LHCN-M2 (cell line): ENCODE measurements around the gene SMIM9. TPM values are rescaled to one million over a fixed set of nuclear protein-coding genes. Genes with fewer than 3 reads are reported as not detected.

Experiments
- DNase-seq: peaks from one replicate; pipeline ENCODE4 v3.0.0-alpha.2; 2012; ENCODE audit warnings: low read depth
- total RNA-seq: library from RNA; depleted of rRNA; stranded (reverse); fragments of >200 nt; gene quantifications from 2 replicates; pipeline ENCODE4 v1.2.3, GENCODE V29; 2014; rRNA removed

SMIM9 gene
- total RNA-seq, 1 experiment from 2014 or later: not detected

DNA sequence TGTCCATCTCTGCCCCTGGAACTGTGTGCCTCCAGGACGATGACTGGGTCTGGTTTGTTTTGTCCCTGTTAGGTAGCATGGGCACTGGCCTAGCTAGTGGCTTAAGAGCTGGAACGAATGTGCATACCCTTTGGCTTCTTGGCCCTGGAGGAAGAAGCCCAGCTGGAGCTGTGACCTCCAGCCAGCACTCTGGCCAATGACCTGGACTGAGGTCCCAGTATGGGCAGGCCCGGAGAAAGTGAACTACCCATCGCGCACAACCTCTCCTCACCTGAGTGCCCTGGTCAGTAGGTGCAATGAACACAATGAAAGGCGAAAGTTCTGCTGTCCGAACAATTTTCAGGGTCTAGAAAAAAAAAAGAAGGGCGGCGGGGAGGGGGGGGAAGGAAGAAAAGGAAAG lies 53.5 kb downstream of the SMIM9 start:
- no peak for DNase-seq

DNA sequence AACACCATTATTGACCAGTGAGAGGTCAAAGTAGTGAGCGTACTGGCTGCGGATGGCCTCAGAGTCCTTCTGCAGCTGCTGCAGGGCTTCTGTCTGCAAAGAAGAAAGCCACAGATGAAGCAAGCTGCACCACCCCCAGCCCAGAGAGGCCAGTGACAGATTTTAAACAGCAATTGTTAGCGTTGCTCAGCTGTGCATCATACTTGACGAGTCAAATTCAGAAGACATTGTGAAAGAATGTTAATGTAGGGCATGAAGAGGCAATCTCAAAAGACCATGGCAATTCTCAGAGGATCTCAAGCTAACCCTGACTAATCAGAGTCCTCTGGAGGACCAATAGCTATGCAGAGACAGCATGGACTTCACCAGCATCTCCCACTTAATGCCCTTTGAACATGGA lies 55.2 kb downstream of the SMIM9 start:
- DNase-seq: peak; percentile 92

DNA sequence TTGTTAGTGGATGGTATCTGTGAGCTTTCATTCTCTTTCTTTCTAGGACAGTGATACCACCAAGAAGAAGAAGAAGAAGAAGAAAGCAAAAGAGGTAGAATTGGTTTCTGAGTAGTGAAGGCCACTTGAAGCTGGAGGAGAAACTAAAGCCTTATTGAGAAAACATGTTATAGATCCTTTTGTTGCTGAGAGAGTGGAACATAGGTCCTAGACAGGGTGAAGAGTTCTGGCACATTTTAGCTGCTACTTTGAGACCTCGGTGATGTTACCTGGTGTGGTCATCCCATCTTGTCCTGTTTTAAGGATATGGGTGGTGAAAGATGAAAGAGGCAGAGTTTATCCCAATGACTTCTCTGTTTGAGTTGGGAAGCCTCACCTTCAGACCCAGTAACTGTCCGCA lies 57.7 kb downstream of the SMIM9 start:
- no peak for DNase-seq

DNA sequence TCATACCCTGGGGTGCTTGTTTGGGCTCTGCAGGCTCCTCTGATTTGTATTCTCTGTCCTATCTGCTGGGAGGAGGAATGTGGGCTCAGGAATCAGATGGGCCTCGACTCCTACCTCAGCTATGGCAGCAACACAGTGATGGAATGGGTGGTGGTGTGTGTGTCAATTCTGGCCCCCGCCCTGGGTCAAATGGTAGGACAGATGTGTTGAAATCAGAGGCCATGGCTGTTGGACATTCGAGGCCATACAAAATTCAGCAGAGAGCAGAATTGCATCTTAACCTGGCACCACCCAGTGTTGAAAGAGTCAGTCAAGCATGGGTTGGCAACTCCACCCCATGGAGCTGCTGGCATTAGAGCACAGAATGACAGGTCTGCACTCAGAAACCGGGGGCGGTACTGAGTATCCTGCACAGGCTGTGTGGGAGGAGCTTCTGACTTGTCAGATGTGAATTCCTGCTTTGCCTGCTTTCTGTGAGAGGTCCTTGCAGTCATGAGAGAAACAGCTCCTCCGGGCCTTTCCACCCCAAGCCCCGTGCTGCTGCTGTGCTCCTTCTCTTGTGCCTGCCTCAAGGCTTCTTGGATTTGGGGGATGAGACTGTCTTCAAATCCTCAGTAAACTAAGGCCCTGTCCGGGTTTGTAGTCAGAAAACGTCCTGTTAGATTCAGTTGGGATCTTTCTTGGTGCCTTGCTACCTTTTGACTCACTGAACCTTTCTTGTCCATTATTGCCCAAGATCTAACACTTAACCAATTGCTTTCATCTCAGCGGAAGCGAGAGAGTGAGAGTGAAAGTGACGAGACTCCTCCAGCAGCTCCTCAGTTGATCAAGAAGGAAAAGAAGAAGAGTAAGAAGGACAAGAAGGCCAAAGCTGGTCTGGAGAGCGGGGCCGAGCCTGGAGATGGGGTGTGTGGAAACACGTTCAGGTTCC lies 58.8 kb downstream of the SMIM9 start:
- peak; percentile 36 for DNase-seq

DNA sequence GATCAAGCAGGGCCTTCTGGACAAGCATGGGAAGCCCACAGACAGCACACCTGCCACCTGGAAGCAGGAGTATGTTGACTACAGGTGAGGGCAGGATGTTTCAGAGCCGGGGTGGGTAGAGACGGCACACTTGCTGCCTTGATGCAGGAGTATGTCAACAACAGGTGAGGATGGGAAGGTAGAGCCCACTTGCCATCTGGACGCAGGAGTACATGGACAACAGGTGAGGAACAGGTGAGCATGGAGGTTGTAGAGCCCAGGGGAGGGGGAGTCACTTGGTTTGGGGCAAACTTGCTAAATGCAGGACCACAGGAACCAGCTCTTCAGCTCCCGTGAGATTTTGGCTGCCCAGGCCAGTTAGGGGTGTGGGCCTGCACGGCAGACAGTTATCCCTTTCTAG lies 59.8 kb downstream of the SMIM9 start:
- DNase-seq: no peak

Other genes with a start within 250 kb of the SMIM9 start
- not detected in 2 replicates for gene CTAG1A, start 249.5 kb downstream of the SMIM9 start, total RNA-seq
- not detected in 2 replicates for gene CTAG1B, start 215.4 kb downstream of the SMIM9 start, total RNA-seq
- gene CTAG2, start 181.1 kb downstream of the SMIM9 start, total RNA-seq: not detected in 2 replicates
- gene GAB3, start 83.6 kb downstream of the SMIM9 start, total RNA-seq: 2.4 and 12.5 TPM in 2 replicates
- gene DKC1, start 71.8 kb downstream of the SMIM9 start, total RNA-seq: 40.5 and 46.2 TPM in 2 replicates
- gene MPP1, start 29.2 kb downstream of the SMIM9 start, total RNA-seq: 23.2 and 27.2 TPM in 2 replicates
- 2.6 and 3.6 TPM in 2 replicates for gene F8A1, start 51.7 kb upstream of the SMIM9 start, total RNA-seq
- gene F8, start 188.1 kb upstream of the SMIM9 start, total RNA-seq: 7.8 and 11.4 TPM in 2 replicates
- gene FUNDC2, start 192.2 kb upstream of the SMIM9 start, total RNA-seq: 38.0 and 40.6 TPM in 2 replicates
- 17.2 and 23.2 TPM in 2 replicates for gene CMC4, start 236.5 kb upstream of the SMIM9 start, total RNA-seq
- gene MTCP1, start 236.5 kb upstream of the SMIM9 start, total RNA-seq: 2.0 and 7.2 TPM in 2 replicates
- 8.3 and 14.8 TPM in 2 replicates for gene BRCC3, start 236.8 kb upstream of the SMIM9 start, total RNA-seq